ENCODE results near the gene TTC28.

TTC28 gene

DNA sequence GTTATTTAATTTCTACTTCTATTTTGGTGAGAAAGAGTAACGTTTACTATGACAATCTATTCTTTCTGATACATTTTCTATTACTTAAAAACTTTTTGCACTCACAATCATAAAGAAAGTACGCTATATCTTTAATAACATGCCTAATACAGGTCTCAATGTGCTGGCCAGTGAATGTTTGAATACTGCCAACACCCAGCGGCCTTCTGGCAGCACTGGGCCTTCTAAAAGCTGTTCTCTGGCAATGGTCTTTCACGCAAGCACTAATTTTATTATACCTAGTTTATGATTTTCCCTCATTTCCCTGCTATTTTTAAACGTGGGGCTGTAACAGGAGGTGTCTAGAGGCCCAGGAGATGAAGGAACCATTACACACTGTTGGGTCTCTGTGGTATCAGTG lies 410.8 kb downstream of the TTC28 start:
- no peak for DNase-seq (ENCODE audit: low read depth)
- TF ChIP-seq, protein P1, sequence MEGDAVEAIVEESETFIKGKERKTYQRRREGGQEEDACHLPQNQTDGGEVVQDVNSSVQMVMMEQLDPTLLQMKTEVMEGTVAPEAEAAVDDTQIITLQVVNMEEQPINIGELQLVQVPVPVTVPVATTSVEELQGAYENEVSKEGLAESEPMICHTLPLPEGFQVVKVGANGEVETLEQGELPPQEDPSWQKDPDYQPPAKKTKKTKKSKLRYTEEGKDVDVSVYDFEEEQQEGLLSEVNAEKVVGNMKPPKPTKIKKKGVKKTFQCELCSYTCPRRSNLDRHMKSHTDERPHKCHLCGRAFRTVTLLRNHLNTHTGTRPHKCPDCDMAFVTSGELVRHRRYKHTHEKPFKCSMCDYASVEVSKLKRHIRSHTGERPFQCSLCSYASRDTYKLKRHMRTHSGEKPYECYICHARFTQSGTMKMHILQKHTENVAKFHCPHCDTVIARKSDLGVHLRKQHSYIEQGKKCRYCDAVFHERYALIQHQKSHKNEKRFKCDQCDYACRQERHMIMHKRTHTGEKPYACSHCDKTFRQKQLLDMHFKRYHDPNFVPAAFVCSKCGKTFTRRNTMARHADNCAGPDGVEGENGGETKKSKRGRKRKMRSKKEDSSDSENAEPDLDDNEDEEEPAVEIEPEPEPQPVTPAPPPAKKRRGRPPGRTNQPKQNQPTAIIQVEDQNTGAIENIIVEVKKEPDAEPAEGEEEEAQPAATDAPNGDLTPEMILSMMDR (IDR thresholded peaks at IDR 0.05; ENCODE audit: control insufficient read depth, extremely low read depth, insufficient read depth): no peak
- H3K4me3 ChIP-seq (ENCODE audit: low read depth, low read length): no peak overlapping the region

DNA sequence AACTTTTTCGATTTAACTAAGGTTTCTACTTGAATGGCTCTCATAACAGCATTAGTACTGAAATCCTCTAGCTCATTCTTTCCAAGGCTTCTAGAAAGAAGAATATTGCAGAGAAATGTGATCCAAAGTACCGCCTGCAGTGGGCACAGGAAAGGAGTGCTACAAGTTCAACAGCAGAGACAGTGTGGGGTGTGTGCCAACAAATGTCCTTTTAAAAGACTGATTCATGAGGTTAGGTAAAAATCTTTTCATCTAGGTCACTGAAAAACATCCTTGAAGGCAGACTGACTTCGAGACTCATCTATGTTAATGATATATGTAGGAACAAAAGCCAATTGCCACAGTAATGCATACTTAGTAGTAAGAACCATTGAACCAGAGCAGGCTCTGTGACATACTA lies 411.5 kb downstream of the TTC28 start:
- TF ChIP-seq, protein P1 (IDR thresholded peaks at IDR 0.05; ENCODE audit: control insufficient read depth, extremely low read depth, insufficient read depth): no peak
- DNase-seq (ENCODE audit: low read depth): no peak
- H3K4me3 ChIP-seq (ENCODE audit: low read depth, low read length): no peak overlapping the region

DNA sequence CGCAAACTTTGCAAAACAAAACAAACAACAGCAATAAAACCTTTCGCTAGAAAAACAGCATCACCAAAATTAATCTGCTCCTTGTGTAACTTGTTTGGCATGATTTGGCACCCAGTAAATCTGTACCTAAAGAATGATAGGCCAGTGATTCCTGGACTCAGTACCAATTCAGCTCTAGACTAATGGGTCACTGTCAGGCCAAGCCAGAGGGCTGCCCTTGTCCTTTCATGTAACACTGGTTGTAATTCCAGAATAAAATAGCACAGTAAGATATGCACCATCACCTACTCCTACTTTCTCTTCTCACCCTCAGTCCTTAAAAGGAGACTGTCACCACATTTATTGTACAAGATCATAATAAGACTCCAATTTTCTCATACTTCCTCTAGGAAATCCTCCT lies 419.0 kb downstream of the TTC28 start:
- TF ChIP-seq, protein P1 (IDR thresholded peaks at IDR 0.05; ENCODE audit: control insufficient read depth, extremely low read depth, insufficient read depth): no peak
- H3K4me3 ChIP-seq (ENCODE audit: low read depth, low read length): no peak overlapping the region
- DNase-seq (ENCODE audit: low read depth): no peak

DNA sequence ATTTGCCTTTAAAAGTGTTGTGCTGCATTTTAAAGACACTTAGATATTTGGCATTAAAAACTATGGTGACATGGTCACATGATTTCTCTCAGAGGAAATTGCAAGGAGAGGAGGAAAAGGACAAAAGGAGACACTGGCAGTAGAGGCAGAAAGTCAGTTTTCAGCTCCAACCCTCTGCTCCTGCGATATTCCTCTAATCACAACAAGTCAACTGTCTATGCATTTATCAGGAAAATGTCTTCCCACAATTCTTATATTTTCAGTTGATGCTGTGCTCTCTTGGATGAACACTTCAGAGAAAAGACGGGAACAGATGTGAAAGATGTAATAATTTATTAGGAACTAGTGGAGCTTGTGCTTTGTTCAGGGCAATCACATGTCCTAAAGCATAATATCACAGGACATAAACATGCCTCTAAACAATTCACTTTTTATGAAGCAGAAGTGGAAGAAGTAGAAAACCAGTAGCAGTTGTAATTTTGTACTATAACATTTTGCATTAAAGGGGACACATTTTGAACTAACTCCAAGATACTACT lies 419.8 kb downstream of the TTC28 start:
- TF ChIP-seq, protein P1 (IDR thresholded peaks at IDR 0.05; ENCODE audit: control insufficient read depth, extremely low read depth, insufficient read depth): no peak
- DNase-seq (ENCODE audit: low read depth): no peak
- no peak overlapping the region for H3K4me3 ChIP-seq (ENCODE audit: low read depth, low read length)

DNA sequence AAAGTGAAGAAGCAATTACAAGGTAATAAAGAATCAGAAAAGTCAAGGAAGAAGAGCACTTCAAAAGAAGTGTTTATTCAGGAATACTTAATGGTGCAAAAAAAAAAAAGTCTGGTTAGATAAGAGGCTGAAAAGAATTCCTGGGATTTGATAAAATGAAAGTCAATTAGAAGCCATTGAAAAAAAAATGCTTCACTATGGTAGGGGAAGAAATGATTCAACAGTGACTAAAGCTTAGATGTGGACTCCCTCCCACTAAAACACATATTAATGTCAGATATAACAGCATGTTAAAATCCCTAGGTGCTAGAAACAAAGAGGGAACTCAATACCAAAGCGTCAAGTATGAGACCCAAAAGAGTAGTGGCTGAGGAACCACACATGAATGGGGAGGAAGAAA lies 425.2 kb downstream of the TTC28 start:
- TF ChIP-seq, protein P1 (IDR thresholded peaks at IDR 0.05; ENCODE audit: control insufficient read depth, extremely low read depth, insufficient read depth): no peak
- DNase-seq (ENCODE audit: low read depth): no peak
- no peak overlapping the region for H3K4me3 ChIP-seq (ENCODE audit: low read depth, low read length)

DNA sequence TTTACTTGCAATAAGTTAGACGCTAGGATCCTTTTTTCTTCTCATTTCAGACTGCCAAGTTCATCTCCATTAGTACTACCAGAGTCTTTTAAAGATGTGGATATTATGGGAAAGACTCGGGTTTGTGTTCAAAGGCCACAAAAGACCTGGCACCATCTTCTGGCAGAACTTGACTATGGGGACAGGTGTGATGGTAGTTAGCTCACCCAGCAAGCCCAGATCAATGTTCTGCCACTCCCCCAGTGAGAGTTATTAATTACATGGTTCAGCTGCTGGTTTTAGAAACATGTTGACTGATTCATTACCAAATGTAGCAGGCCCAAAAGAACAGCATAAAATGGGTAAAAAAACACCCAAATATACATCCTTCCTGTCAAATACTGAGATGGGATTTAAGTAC lies 427.1 kb downstream of the TTC28 start:
- TF ChIP-seq, protein P1 (IDR thresholded peaks at IDR 0.05; ENCODE audit: control insufficient read depth, extremely low read depth, insufficient read depth): no peak
- H3K4me3 ChIP-seq (ENCODE audit: low read depth, low read length): no peak overlapping the region
- DNase-seq (ENCODE audit: low read depth): no peak

DNA sequence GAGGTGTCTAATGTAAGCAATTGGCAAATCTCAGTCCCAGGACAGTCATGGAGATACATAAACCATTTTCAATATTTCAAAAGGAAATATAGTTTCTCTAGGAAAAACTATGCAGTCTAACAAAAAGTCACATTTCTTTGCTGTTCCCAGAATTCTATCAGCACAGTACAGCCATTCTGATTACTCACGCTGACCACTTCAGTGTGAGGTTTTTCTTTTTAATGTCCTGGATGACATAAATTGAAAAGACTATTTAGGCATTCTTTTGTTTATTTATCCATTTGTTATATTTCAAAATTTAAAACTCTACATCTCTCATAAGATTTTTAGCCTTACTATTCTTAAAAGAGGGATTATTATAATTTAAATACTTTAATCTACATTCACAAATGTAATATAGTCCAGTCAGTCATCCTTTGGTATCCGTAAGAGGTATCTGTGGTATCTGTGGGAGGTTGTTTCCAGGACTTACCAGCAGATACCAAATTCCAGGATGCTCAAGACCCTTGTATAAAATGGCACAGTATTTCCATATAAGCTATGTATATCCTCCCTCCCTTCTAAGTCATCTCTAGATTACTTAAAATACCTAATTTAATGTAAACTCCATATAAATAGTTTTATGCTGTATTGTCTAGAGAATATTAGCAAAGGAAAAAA lies 429.5 kb downstream of the TTC28 start:
- no peak overlapping the region for H3K4me3 ChIP-seq (ENCODE audit: low read depth, low read length)
- no peak for DNase-seq (ENCODE audit: low read depth)
- TF ChIP-seq, protein P1 (IDR thresholded peaks at IDR 0.05; ENCODE audit: control insufficient read depth, extremely low read depth, insufficient read depth): no peak

Measured in LNCaP clone FGC (cell line).